K562 (cell line): ENCODE measurements around the gene MRFAP1. TPM values are rescaled to one million over a fixed set of nuclear protein-coding genes. Genes with fewer than 3 reads are reported as not detected.

ENCODE experiments used
- ARHGAP35 ChIP-seq: fragments of 450-650 bp; IDR thresholded peaks from 2 replicates; pipeline ENCODE4 v1.6.1; 2018; ENCODE audit not compliant: partially characterized antibody
- BACH1 ChIP-seq: fragments of 200-800 bp; sonication (Bioruptor generic); IDR thresholded peaks from 2 replicates; pipeline ENCODE4 v1.6.1; 2016; ENCODE audit warnings: missing genetic modification characterization, missing compliant biosample characterization
- CHCHD3 ChIP-seq: fragments of 250-450 bp; sonication (Bioruptor Pico); IDR thresholded peaks from 2 replicates; pipeline ENCODE4 v2.1.2; 2022; ENCODE audit warnings: mild to moderate bottlenecking
- ETV1 ChIP-seq: fragments of 450-650 bp; conservative IDR thresholded peaks from 2 replicates; pipeline ENCODE4 v1.6.1; 2016; ENCODE audit warnings: missing genetic modification characterization, control low read depth, low read depth, missing compliant biosample characterization
- GABPB1 ChIP-seq: sonication (generic); formaldehyde crosslinking; IDR thresholded peaks from 2 replicates; pipeline ENCODE4 v1.8.0; 2022; ENCODE audit warnings: mild to moderate bottlenecking, missing genetic modification reagents
- HMG20A ChIP-seq: fragments of 450-650 bp; formaldehyde crosslinking; conservative IDR thresholded peaks from 2 replicates; pipeline ENCODE4 v1.4.0; 2020; ENCODE audit warnings: mild to moderate bottlenecking, mixed read lengths
- HSF4 ChIP-seq: fragments of 250-450 bp; sonication (Bioruptor Pico); IDR thresholded peaks from 2 replicates; pipeline ENCODE4 v2.1.2; 2022; ENCODE audit warnings: mild to moderate bottlenecking, moderate library complexity, borderline replicate concordance
- MTA2 ChIP-seq: fragments of 450-650 bp; IDR thresholded peaks from 2 replicates; pipeline ENCODE4 v1.6.1; 2016; ENCODE audit warnings: low read depth
- MYC ChIP-seq, 2 experiments: fragments of 250-450 bp in 1 of 2; sonication (Bioruptor Pico) in 1 of 2; IDR thresholded peaks; 2 replicates each; pipeline versions ENCODE4 v1.5.1 to v1.6.1; 2012 to 2021; ENCODE audit warnings: low read depth in 2 of 2, borderline replicate concordance in 1 of 2, improper control_type of control experiment in 1 of 2, low read length in 1 of 2, mild to moderate bottlenecking in 1 of 2, moderate library complexity in 1 of 2
- RBM34 ChIP-seq: fragments of 200-400 bp; formaldehyde crosslinking; IDR thresholded peaks from 2 replicates; pipeline ENCODE4 v1.6.1; 2018; ENCODE audit warnings: low read length, borderline replicate concordance; ENCODE audit not compliant: insufficient read depth
- TAF1 ChIP-seq: IDR thresholded peaks from 2 replicates; pipeline ENCODE4 v1.6.1; 2011; ENCODE audit warnings: mild to moderate bottlenecking, low read length, moderate library complexity; ENCODE audit not compliant: insufficient read depth, control insufficient read depth, severe bottlenecking; ENCODE audit errors: extremely low read depth
- TAF15 ChIP-seq: fragments of 200-400 bp; formaldehyde crosslinking; IDR thresholded peaks from 2 replicates; pipeline ENCODE4 v1.6.1; 2017; ENCODE audit warnings: mild to moderate bottlenecking, low read depth, low read length, moderate library complexity
- ZNF239 ChIP-seq: fragments of 250-450 bp; sonication (Bioruptor Pico); IDR thresholded peaks from 2 replicates; pipeline ENCODE4 v1.4.0; 2020; ENCODE audit warnings: mild to moderate bottlenecking
- ZNF274 ChIP-seq: IDR thresholded peaks from 2 replicates; pipeline ENCODE4 v1.6.1; 2011; ENCODE audit warnings: low read depth, mild to moderate bottlenecking, low read length, moderate library complexity, borderline replicate concordance
- ZNF707 ChIP-seq: fragments of 250-450 bp; sonication (Bioruptor Pico); conservative IDR thresholded peaks from 2 replicates; pipeline ENCODE4 v1.8.0; 2022; ENCODE audit warnings: inconsistent platforms, mild to moderate bottlenecking, moderate library complexity
- polyA plus RNA-seq, 8 experiments: library from polyadenylated mRNA; depleted of rRNA in 4 of 8; stranded (reverse) in 5 of 8; unstranded in 3 of 8; fragments of >200 nt; fragmentation: Nextera tagmentation in 2 of 8; fragmentation: Illumina TruSeq in 1 of 8; extraction: Ambion mirVana in 2 of 8; extraction: Trizol in 1 of 8; gene quantifications; 2 replicates each; pipeline versions ENCODE4 v1.2.1 to v1.2.3, GENCODE V29; 2011 to 2014; ENCODE audit warnings: inconsistent platforms in 1 of 8, missing spikeins in 1 of 8
- total RNA-seq, 7 experiments: library from RNA; depleted of rRNA in 6 of 7; stranded (reverse); fragments of >200 nt in 6 of 7; fragmentation: Illumina TruSeq in 2 of 7; extraction: Trizol in 2 of 7; gene quantifications; 2 replicates each; pipeline versions ENCODE4 v1.2.1 to v1.2.3, GENCODE V29; 2011 to 2021; ENCODE audit warnings: low replicate concordance in 1 of 7
- TF ChIP-seq, protein P1 (sequence below): fragments of 250-450 bp; sonication (Bioruptor Pico); IDR thresholded peaks from 2 replicates; pipeline ENCODE4 v1.8.0; 2022; ENCODE audit warnings: inconsistent platforms
- TF ChIP-seq, protein P2 (sequence below): fragments of 250-450 bp; sonication (Bioruptor Pico); IDR thresholded peaks from 2 replicates; pipeline ENCODE4 v1.4.0; 2020
- TF ChIP-seq, protein P3 (sequence below): sonication (generic); formaldehyde crosslinking; IDR thresholded peaks from 2 replicates; pipeline ENCODE4 v1.8.0; 2022; ENCODE audit warnings: missing genetic modification reagents, mild to moderate bottlenecking, moderate library complexity, borderline replicate concordance

Gene MRFAP1
- total and polyA plus RNA-seq, 9 of the 15 experiments (the other 6 are each of a cell fraction or from before 2014, with no cell fraction given), result 46.0 to 270 (median 151) TPM

DNA sequence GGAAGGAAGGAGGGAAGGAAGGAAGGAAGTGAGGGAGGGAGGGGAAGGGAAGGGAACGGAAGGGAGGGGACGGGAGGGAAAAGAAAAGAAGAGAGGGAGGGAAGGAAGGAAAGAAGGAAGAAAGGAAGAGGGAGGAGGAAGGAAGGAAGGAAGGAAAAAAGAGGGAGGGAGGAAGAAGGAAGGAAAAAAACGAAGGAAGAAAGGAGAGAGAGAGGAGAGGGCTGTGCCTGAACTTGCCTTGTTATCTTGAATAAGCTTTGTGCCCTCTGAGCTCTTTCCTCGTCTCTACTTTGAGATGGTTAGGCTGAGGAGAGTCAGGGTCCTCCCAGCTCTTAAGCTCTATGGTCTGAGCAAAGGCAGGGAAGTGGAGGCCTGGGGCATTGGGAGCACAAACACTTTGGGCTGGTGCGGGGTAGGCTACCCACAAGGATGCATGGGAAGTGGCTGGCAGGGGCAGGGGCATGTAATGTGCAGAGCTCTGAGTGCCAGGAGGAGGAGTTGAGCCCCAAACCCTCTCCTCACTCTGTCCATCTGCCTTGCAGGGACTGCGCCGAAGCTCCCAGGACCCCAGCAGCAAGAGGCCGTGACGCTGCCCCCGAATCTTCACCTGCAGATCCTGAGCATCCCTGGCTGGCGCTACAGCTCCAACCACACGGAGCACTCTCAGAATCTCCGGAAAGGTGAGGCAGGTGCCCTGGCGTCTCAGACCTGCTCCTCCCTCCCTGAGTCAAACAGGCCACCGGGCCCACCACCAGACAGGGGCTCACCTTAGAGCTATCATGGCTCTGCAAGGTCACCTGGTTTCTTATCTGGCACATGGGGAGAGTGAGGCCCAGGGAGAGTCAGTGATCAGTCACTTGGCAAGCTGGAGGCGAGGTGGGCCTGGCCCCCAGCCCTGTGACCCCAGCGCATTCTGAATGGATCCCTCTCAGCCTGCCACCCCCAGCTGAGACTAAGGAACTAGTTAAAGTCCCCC is 26.5 kb upstream of the MRFAP1 start (continued):
- TF ChIP-seq TAF1 (no peak), HSF4 (CRISPR knock-in tag) (no peak), ARHGAP35 (peak; percentile 55), ZNF707 (CRISPR knock-in tag) (no peak), BACH1 (tag) (no peak), RBM34 (no peak), ZNF274 (no peak), GABPB1 (CRISPR knock-in tag) (no peak), ETV1 (tag) (peak; percentile 35; the same call in 1 of the 2 replicates), MYC (IDR thresholded peaks at IDR 0.05; ENCODE audit: low read depth, low read length) (no peak), MYC (CRISPR knock-in tag; IDR thresholded peaks at IDR 0.05; ENCODE audit: borderline replicate concordance, low read depth) (no peak), ZNF239 (CRISPR knock-in tag) (no peak), TAF15 (no peak), CHCHD3 (CRISPR knock-in tag) (no peak), MTA2 (no peak), HMG20A (CRISPR knock-in tag) (no peak)
- TF ChIP-seq, protein P1, sequence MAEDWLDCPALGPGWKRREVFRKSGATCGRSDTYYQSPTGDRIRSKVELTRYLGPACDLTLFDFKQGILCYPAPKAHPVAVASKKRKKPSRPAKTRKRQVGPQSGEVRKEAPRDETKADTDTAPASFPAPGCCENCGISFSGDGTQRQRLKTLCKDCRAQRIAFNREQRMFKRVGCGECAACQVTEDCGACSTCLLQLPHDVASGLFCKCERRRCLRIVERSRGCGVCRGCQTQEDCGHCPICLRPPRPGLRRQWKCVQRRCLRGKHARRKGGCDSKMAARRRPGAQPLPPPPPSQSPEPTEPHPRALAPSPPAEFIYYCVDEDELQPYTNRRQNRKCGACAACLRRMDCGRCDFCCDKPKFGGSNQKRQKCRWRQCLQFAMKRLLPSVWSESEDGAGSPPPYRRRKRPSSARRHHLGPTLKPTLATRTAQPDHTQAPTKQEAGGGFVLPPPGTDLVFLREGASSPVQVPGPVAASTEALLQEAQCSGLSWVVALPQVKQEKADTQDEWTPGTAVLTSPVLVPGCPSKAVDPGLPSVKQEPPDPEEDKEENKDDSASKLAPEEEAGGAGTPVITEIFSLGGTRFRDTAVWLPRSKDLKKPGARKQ, result no peak
- TF ChIP-seq, protein P2, sequence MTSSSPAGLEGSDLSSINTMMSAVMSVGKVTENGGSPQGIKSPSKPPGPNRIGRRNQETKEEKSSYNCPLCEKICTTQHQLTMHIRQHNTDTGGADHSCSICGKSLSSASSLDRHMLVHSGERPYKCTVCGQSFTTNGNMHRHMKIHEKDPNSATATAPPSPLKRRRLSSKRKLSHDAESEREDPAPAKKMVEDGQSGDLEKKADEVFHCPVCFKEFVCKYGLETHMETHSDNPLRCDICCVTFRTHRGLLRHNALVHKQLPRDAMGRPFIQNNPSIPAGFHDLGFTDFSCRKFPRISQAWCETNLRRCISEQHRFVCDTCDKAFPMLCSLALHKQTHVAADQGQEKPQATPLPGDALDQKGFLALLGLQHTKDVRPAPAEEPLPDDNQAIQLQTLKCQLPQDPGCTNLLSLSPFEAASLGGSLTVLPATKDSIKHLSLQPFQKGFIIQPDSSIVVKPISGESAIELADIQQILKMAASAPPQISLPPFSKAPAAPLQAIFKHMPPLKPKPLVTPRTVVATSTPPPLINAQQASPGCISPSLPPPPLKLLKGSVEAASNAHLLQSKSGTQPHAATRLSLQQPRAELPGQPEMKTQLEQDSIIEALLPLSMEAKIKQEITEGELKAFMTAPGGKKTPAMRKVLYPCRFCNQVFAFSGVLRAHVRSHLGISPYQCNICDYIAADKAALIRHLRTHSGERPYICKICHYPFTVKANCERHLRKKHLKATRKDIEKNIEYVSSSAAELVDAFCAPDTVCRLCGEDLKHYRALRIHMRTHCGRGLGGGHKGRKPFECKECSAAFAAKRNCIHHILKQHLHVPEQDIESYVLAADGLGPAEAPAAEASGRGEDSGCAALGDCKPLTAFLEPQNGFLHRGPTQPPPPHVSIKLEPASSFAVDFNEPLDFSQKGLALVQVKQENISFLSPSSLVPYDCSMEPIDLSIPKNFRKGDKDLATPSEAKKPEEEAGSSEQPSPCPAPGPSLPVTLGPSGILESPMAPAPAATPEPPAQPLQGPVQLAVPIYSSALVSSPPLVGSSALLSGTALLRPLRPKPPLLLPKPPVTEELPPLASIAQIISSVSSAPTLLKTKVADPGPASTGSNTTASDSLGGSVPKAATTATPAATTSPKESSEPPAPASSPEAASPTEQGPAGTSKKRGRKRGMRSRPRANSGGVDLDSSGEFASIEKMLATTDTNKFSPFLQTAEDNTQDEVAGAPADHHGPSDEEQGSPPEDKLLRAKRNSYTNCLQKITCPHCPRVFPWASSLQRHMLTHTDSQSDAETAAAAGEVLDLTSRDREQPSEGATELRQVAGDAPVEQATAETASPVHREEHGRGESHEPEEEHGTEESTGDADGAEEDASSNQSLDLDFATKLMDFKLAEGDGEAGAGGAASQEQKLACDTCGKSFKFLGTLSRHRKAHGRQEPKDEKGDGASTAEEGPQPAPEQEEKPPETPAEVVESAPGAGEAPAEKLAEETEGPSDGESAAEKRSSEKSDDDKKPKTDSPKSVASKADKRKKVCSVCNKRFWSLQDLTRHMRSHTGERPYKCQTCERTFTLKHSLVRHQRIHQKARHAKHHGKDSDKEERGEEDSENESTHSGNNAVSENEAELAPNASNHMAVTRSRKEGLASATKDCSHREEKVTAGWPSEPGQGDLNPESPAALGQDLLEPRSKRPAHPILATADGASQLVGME (CRISPR knock-in tag), result no peak
- TF ChIP-seq, protein P3, sequence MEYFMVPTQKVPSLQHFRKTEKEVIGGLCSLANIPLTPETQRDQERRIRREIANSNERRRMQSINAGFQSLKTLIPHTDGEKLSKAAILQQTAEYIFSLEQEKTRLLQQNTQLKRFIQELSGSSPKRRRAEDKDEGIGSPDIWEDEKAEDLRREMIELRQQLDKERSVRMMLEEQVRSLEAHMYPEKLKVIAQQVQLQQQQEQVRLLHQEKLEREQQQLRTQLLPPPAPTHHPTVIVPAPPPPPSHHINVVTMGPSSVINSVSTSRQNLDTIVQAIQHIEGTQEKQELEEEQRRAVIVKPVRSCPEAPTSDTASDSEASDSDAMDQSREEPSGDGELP (CRISPR knock-in tag), result no peak
